IPS-18c (cell line): ENCODE data around the gene LMAN1L.

ENCODE experiments used
- H3K4me3 ChIP-seq: 2 replicates; pipeline ENCODE4 v1.7.0; 2013; ENCODE audit warnings: low read depth, mild to moderate bottlenecking, low read length, moderate library complexity; ENCODE audit not compliant: insufficient read depth
- H3K9me3 ChIP-seq: one replicate; pipeline ENCODE4 v1.6.1; 2013; ENCODE audit warnings: mild to moderate bottlenecking, low read length, moderate library complexity; ENCODE audit not compliant: control insufficient read depth, insufficient read depth

Gene LMAN1L

DNA sequence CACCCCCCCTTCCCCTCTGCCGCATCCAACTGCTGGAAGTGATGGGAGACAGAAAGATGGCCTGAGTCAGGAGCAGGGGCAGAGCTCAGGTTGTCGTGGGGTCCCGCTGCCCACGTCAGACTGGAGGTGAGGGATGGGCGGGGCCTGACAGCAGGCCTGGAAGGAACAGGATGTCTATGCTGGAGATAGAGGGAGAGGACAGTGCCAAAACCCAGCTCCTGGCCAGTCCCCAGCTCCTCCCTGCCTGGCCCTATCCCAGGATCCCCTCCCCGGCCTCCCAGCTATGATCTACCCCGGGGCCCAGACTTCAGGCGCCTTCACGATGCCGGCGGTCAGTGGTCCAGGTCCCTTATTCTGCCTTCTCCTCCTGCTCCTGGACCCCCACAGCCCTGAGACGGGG, at the start of gene LMAN1L:
LMAN1L (plus strand) TSS at position 303 of the 400 bp plus-strand sequence; CDS start at position 323, 20 bp downstream.
- Histone ChIP-seq H3K4me3 (no peak within 1 kb of the TSS), H3K9me3 (no peaks in the 10 kb centered on the region)

DNA sequence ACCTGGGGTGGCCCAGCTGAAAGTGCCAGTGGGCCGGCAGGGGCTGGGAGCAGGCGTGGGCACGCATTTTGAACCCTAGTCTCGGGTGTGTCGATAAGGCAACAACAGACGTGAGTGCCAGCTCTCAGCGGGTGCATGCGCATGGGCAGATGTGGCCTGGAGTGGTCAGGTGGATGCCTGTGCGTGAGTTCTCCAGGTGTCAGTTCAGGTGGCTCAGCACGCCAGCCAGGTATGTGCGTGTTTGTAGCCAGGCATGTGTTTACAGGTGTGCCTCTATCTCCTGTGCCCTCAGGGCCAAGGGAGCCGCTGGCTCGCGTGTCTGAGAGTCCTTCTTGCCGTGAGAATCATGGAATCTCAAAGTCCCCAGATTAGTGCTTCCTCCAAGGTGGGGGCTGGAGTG, 49.2 kb upstream of the LMAN1L start:
- H3K4me3 ChIP-seq, result no peak overlapping the region
- no peaks in the 10 kb centered on the region for H3K9me3 ChIP-seq

GRCh38 chr15:74767167-74768098, 45.2 kb upstream of the LMAN1L start:
- no peaks in the 10 kb centered on the region for H3K9me3 ChIP-seq
- no peak overlapping the region for H3K4me3 ChIP-seq

- Histone ChIP-seq H3K9me3 (no peaks in the 10 kb centered on the region), H3K4me3 (no peak overlapping the region)
Measured at GRCh38 chr15:74768099-74768770, 44.4 kb upstream of the LMAN1L start.

GRCh38 chr15:74768771-74769342, 43.8 kb upstream of the LMAN1L start:
- H3K9me3 ChIP-seq, result no peaks in the 10 kb centered on the region
- H3K4me3 ChIP-seq, result no peak overlapping the region

DNA sequence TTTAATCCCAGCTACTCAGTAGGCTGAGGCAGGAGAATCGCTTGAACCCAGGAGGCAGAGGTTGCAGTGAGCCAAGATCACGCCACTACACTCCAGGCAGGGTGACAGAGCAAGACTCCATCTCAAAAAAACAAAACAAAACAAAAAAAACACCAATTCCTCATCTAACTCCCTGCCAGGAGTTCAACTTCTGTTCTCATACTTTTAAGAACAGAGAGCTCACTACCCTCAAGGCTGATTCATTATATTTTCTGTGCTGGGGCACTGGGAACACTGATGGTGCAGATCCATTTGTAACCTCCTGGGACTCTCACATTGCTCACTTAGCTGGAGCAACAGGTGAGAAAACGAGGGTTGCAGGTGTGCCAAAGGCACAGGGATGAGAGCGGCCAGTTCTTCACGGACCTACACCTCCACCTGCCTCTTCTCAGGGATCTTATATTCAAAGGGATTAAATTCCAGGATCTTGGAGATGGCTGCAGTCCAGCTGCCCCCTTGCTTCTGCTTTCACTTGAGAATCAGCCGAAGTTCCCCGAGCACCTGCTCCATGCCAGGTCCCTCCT, 43.1 kb upstream of the LMAN1L start:
- Histone ChIP-seq H3K9me3 (no peaks in the 10 kb centered on the region), H3K4me3 (no peak overlapping the region)

GRCh38 chr15:74770211-74770903, 42.3 kb upstream of the LMAN1L start:
- H3K9me3 ChIP-seq, result no peaks in the 10 kb centered on the region
- H3K4me3 ChIP-seq, result no peak overlapping the region

GRCh38 chr15:74773329-74773728, 39.3 kb upstream of the LMAN1L start:
- H3K9me3 ChIP-seq, result no peaks in the 10 kb centered on the region
- H3K4me3 ChIP-seq, result no peak overlapping the region

DNA sequence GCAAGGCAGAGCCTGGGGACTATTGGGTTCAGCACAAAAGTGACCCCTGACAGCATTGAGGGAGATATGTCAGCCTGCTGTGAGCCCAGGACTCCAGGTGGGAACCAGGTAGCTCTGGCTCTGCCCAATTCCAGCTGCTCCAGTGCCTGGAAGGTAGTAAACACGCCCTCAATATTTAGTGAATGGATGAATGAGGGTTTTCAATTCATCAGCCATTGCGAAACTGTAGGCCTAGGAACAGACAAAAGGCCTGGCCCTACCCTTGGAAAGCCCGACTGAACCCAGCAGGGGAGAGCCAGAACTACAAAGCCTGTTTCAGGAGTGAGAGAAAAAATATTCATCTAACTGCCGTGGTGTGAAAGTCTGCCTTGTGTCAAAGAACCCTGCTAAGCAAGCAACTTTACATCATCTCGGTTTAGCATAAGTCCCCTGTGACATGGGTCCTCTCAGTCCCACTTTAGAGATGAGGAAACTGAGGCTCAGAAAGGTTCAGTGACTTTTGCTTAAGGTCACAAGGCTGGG, 38.8 kb upstream of the LMAN1L start:
- Histone ChIP-seq H3K9me3 (no peaks in the 10 kb centered on the region), H3K4me3 (no peak overlapping the region)

- H3K9me3 ChIP-seq, result no peaks in the 10 kb centered on the region
- H3K4me3 ChIP-seq, result no peak overlapping the region
Measured at GRCh38 chr15:74775132-74775562, 37.5 kb upstream of the LMAN1L start.

- Histone ChIP-seq H3K4me3 (no peak overlapping the region), H3K9me3 (no peaks in the 10 kb centered on the region)
Measured at GRCh38 chr15:74775894-74776293, 36.7 kb upstream of the LMAN1L start.

- Histone ChIP-seq H3K4me3 (no peak overlapping the region), H3K9me3 (no peaks in the 10 kb centered on the region)
Measured at GRCh38 chr15:74776821-74777768, 35.5 kb upstream of the LMAN1L start.

DNA sequence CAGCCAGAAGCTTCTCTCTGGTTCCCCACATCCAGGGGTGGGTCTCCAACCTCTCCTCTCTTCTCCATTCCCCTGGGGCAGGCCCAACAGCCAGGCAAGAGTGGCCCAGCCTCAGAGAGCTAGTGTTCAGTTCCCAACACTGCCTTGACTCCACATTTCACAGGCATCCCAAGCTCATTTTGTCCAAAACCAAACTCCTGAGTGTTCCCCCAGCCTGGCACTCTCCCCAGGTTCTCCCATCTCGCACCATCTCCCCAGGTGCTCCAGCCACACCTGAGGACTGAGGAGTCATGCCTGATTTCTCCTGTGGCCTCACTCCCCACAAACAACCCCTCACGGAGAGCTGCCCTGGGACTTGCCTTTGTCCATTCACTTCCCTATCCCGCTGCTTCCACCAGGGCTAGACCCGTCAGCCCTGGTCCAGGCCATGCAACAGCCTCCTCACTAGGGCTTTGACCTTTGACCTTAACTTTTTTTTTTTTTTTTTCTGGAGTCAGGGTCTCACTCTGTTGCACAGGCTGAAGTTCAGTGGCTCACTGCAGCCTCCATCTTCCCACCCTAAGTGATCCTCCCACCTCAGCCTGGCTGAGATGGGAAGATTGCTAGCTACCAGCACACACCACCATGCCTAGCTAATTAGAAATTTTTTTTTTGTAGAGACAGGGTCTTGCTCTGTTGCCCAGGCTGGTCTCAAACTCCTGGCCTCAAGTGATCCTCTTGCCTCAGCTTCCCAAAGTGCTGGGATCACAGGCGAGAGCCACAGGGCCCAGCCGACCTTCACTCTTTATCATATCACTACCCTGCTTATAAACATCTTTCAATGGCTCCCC, 34.7 kb upstream of the LMAN1L start:
- H3K4me3 ChIP-seq, result no peak overlapping the region
- H3K9me3 ChIP-seq, result no peaks in the 10 kb centered on the region

GRCh38 chr15:74778599-74778970, 34.0 kb upstream of the LMAN1L start:
- no peak overlapping the region for H3K4me3 ChIP-seq
- no peaks in the 10 kb centered on the region for H3K9me3 ChIP-seq

GRCh38 chr15:74779162-74779648, 33.4 kb upstream of the LMAN1L start:
- Histone ChIP-seq H3K9me3 (no peaks in the 10 kb centered on the region), H3K4me3 (no peak overlapping the region)
